ENCODE results near the gene ESRRA. TPM values are rescaled to one million over a fixed set of nuclear protein-coding genes. Genes with fewer than 3 reads are reported as not detected.
A peak's percentile ranks its signal among the peaks of the same experiment; 100 is the strongest.

Gene ESRRA
- total and polyA plus RNA-seq, 2 of the 4 experiments (the other 2 are of a cell fraction), result 10.2 to 15.0 TPM

- Histone ChIP-seq H3K79me1 (ENCODE audit: low read depth in 1 of 2, low read length in 2 of 2) (peaks cover 7 to 41% of the 10 kb centered on the region in 2 experiments), H2BK15ac (ENCODE audit: low read depth, low read length) (no peak overlapping the region), H2AK9ac (replicated peaks; ENCODE audit: low read depth, low read length, poor library complexity) (peak overlapping the region; percentile 98), H4K20me1 (ENCODE audit: insufficient read depth, low read length) (no peaks in the 10 kb centered on the region; the same call in 1 of the 2 replicates), H3K23ac (ENCODE audit: low read depth, low read length) (peak overlapping the region; percentile 37; the same call in 1 of the 2 replicates), H2AFZ (replicated peaks; ENCODE audit: low read length, poor library complexity) (peak overlapping the region; percentile 85), H3K9me3 (ENCODE audit: control insufficient read depth, insufficient read depth, low read length) (no peaks in the 10 kb centered on the region), H2AK5ac (ENCODE audit: low read depth, low read length) (peak overlapping the region; percentile 76), H3K27me3 (ENCODE audit: control insufficient read depth, insufficient read depth, low read length) (no peaks in the 10 kb centered on the region), H3K9me1 (ENCODE audit: insufficient read depth, low read length) (peaks cover 11% of the 10 kb centered on the region), H3K56ac (ENCODE audit: extremely low read depth, insufficient read depth, low read length) (peak overlapping the region; percentile 41; the same call in 1 of the 2 replicates), H3K4me3 (ENCODE audit: insufficient read depth, low read depth, low read length) (peak overlapping the region; percentile 67), H3K36me3 (ENCODE audit: control insufficient read depth, insufficient read depth, low read length) (peaks cover 22% of the 10 kb centered on the region), H2BK5ac (ENCODE audit: low read depth, low read length, poor library complexity, severe bottlenecking) (peak overlapping the region; percentile 41), H3K14ac (replicated peaks; ENCODE audit: low read depth, low read length) (peak overlapping the region; percentile 60; the same call in 1 of the 2 replicates), H3K4me1 (ENCODE audit: control insufficient read depth, insufficient read depth, low read length) (peaks cover 6% of the 10 kb centered on the region), H3K9ac (ENCODE audit: low read depth, low read length) (peak overlapping the region; percentile 76), H3K4me2 (ENCODE audit: low read depth, low read length) (peak overlapping the region; percentile 95), H4K91ac (ENCODE audit: insufficient read depth, low read depth, low read length) (peak overlapping the region; percentile 48), H2BK120ac (ENCODE audit: low read depth, low read length) (no peak overlapping the region), H4K8ac (ENCODE audit: low read depth in 2 of 2, low read length in 2 of 2) (peak overlapping the region; percentile 82 to 91; a peak in 3 of 4 replicates), H4K5ac (ENCODE audit: low read depth, low read length) (peak overlapping the region; percentile 19), H3K27ac (ENCODE audit: insufficient read depth, low read length) (peak overlapping the region; percentile 70), H3K4ac (ENCODE audit: low read depth, low read length) (peak overlapping the region; percentile 80), H2BK20ac (ENCODE audit: low read depth, low read length) (no peak overlapping the region), H3K18ac (ENCODE audit: low read depth, low read length) (no peak overlapping the region)
- TSS peak; percentile 100 for BruUV-seq (replicated peaks)
- dilution Hi-C loops (cut with HindIII; ENCODE audit: low sequenced_read_pairs, unreplicated experiment) (no loop called here), in situ Hi-C loops (cut with MboI; ENCODE audit: low sequenced_read_pairs) (no loop called here), intact Hi-C loops (cut with micrococcal nuclease) (no loop called here)
- 0% methylated on average over 16 of the region's 32 CpGs; no CpG with 5 or more reads in 1 of the 2 experiments for WGBS, 2 experiments (ENCODE audit: extremely low coverage in 2 of 2, insufficient read length in 1 of 2)
- ATAC-seq (ENCODE audit: low read depth) (no peak; the same call in 1 of the 2 replicates), DNase-seq (no peak)
- CTCF ChIA-PET, result interaction anchor here (0.7 to 2.3 kb wide), 4 partner anchors 15 to 72 kb away, joined by 3 to 27 read pairs (median 10); no protein-coding TSS in a partner anchor
- POLR2A ChIA-PET (ENCODE audit: unreplicated experiment), result interaction anchor here (1.0 kb wide), 1 partner anchor 15 kb away, joined by 3 read pairs; no protein-coding TSS in a partner anchor
- TF ChIP-seq RAD21 (IDR thresholded peaks at IDR 0.05; ENCODE audit: low read length), result 0 out of 2 replicates have a peak, but pooled peaks have one; percentile 9
- TF ChIP-seq SMC3 (IDR thresholded peaks at IDR 0.05; ENCODE audit: low read depth, low read length), result no peak
- TF ChIP-seq MAFK (IDR thresholded peaks at IDR 0.05; ENCODE audit: low read depth, low read length), result no peak
- TF ChIP-seq NFE2L2 (IDR thresholded peaks at IDR 0.05; ENCODE audit: low read depth, low read length), result no peak
- TF ChIP-seq ELK1 (IDR thresholded peaks at IDR 0.05; ENCODE audit: borderline replicate concordance, low read depth, low read length), result no peak
- TF ChIP-seq CTCF (conservative IDR thresholded peaks at IDR 0.05; ENCODE audit: low read depth, low read length), result 0 out of 2 replicates have a peak, but pooled peaks have one; percentile 15
These were observed 11.5 kb downstream of the ESRRA start for GRCh38 chr11:64316672-64317324.

Data from IMR-90 (cell line).